Lung microvascular endothelial cell (primary cell): ENCODE measurements around the gene GTPBP4. TPM values are rescaled to one million over a fixed set of nuclear protein-coding genes. Genes with fewer than 3 reads are reported as not detected.
A peak's percentile ranks its signal among the peaks of the same experiment; 100 is the strongest.

Experiments
- DNase-seq, 2 donors: peaks; one replicate each; pipeline versions ENCODE4 v3.0.0 to v3.0.0-alpha.2; 2010; ENCODE audit warnings: low read depth in 2 of 2
- total RNA-seq: library from RNA; depleted of rRNA; stranded (reverse); fragments of >200 nt; gene quantifications from 2 replicates; pipeline ENCODE4 v1.2.1, GENCODE V29; 2014

GTPBP4 gene
- total RNA-seq, 1 donor from 2014 or later = 23.4 TPM

- DNase-seq = no peak
These were observed 21.6 kb upstream of the GTPBP4 start for GRCh38 chr10:966466-967235.

DNA sequence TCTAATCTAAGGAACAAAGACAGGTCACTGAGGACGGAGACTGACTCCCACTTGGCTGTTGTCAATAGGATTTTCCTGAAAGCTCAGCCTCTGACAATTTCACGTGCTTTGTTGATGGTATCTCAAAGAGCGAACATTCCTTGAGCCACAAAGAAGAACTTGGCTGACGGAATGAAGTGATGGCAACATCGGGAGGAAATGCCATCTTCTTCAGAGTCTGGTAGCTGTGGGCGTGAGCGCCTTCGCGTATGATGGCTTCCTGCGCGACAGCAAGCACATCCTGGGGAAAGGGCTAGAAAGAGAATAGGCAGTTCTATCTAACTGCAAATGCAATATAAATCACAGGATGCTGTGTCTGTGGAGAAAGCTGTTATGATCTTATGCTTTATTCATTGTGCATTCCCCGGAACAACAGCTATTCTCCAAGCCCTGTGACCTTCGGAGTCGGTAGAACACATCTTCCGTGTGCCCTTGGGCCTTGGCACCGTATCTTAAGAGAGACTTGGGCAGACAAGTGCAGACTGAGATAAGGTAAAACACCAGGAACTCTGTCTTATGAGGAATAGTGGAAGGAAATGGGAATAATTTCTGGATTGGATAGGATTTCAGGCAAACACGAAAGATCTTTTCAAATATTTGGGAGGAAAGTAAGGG is 19.6 kb upstream of the GTPBP4 start:
- peak in 1 of 2 donors; percentile 58 for DNase-seq

DNA sequence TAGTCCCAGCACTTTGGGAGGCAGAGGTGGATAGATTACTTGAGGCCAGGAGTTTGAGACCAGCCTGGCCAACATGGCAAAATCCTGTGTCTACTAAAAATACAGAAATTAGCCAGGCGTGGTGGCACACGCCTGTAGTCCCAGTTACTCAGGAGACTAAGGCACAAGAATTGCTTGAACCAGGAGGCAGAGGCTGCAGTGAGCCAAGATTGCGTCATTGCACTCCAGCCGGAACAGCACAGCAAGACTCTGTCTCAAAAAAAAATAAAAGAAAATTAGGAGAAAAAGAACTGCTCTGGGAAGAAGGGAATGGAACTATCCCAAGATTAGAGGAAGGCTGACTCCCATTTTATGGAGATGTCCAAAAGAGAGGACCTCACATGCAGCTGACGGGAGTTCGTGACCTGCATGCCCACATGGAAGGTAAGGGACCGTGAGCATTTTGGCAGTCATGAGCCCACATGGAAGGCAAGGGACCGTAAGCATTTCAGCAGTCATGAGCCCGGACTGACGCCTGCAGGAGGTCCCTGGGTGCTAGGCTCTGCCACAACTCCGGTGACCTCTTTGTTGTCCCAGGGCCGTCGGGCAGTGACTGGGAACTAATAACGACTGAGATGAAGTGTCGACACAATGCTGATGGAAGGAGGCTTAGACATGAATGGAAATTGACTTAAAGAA is 18.6 kb upstream of the GTPBP4 start:
- DNase-seq = no peak

GRCh38 chr10:970311-971149 is 17.7 kb upstream of the GTPBP4 start:
- DNase-seq = no peak

DNA sequence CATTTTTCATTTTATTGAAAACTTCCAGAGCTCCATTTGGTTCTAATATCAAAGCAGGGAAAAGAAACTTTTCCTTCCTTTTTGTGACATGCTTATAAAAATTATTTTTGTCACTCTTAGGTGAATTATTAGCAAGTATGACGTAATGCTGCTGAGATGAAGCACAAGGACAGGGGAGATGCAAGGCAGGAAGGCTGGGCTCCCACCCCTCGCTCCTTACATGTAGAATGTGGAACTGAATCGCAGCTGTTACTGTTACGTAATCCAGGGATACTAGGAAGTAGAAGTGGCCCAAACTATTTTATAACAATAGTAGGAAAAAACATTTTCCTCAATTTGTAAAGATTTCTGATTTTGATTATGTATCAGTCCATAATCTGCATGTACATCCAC is 17.1 kb upstream of the GTPBP4 start:
- peak; percentile 28 to 29 for DNase-seq

GRCh38 chr10:971613-972012 is 16.6 kb upstream of the GTPBP4 start:
- no peak for DNase-seq

DNA sequence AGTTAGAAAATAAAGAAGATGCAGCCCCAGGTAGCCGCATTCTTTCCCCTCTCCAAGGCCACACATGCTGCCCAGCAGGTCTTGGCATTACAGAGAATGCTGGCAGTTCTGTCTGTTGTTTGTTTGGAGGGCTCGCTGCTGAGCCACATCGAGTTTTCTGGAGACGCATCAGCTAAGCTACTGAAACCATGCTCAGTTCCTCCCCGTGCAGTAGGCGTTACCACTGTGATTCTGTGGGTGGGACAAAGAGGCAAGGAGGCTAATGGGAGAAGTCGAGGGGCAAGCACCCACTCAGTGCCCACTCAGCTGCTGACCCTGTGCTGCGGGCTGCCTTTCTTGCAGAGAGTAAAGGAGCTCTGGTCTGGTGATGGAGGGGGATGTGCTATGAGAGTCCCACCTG is 15.5 kb upstream of the GTPBP4 start:
- no peak for DNase-seq

DNA sequence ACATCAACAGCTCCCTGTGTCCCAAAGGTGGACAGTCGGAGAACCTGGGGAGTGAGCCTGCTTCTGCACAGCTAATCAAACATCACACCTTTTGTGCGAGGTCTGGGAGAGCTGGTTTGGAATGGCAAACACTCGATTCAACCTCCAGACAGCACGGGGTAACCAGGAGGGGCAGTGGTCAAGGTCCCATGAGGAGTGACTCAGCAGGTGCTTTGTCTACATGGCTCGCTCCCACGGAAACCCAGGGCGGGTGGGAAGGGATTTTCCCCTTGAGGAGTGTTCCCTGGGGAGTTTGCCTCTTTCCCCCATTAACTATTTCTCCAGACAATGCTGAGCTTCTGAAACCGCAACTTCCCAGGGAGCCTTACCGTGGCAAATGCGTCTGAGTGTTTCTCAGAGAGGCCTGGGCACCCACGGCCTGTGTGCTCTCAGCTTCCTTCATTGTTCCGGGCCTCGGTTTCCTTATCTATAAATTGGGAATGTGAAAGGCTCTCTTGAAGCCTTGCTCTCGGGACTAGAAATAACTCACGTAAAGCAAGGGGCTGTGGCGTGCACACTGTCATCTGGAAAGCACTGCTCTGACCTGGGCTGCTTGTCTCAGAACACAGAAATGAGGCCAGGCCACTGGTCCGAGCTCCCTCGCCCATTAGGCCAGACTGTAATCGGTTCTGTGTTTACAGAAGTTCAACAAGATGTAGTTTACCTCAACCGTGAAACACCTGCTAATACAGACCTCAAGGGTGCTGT is 14.0 kb upstream of the GTPBP4 start:
- DNase-seq = no peak

- no peak for DNase-seq
These were observed 13.5 kb upstream of the GTPBP4 start for GRCh38 chr10:974785-975074.

GRCh38 chr10:976316-976715 is 11.9 kb upstream of the GTPBP4 start:
- DNase-seq = no peak

DNA sequence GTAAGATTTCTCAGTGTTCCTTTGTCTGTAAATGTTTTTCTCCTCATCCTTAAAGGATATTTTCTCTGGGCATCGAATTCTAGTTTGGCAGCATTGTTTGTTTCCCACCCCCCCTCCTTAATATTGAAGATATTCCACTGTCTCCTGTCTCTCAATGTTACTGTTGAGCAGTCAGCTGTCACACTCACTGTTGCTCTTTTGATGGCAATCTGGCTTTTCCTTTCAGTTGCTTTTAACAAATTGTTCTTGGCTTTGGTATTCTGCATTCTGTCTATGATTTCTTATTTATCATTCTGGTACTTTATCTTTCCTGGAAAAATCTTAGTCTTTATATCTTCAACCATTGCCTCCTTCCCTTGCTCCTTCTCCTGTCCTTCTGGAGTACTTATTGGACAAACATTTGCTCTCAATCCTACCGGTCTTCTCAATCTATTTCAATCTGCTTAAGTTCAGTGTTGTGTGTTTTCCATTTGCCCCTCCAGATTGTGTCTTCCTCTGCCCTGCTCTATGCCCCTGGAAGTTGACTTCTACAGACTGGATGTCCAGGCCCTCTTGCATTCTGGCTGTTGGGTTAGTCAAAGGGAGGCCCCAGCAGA is 9.3 kb upstream of the GTPBP4 start:
- DNase-seq = no peak

GRCh38 chr10:980468-981093 is 7.7 kb upstream of the GTPBP4 start:
- no peak for DNase-seq

DNA sequence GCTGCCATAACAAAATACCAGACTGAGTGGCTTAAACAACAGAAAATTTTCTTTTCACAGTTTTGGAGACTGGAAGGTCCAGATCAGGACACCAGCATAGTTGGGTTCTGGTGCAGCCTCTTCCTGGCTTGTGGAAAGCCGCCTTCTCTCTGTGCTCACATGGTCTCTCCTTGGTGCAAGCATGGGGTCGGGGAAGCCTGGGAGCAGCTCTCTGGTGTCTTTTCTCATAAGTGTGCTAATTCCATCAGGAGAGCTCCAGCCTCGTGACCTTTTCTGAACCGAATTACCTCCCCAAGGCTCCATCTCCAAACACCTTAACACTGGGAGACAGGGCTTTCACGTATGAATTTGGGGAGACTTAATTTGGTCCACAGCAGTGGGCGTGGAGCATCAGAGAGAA is 4.8 kb upstream of the GTPBP4 start:
- DNase-seq = no peak

- no peak for DNase-seq
These were observed 4.1 kb upstream of the GTPBP4 start for GRCh38 chr10:983971-984655.

DNA sequence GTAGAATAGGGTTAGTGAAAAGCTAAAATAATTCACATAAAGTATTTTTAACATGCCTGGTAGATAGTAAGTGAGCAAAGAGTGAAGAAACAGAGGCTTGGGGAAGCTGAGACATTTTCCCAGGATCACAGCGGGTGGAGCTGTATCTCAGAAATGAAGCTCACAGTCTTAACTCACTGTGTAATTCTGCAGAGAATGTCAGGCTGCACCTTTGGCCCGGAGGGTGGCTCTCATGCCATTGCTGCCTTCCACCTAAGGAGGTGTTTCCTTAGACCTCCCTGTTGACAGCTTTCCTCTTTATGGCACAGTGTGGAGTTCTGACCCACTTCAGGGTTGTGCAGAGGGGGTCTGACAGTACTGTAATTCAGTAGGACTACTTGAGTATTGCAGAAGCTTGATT is 2.9 kb upstream of the GTPBP4 start:
- DNase-seq = no peak

GRCh38 chr10:986137-986825 is 2.0 kb upstream of the GTPBP4 start:
- DNase-seq = peak in 1 of 2 donors; percentile 43

DNA sequence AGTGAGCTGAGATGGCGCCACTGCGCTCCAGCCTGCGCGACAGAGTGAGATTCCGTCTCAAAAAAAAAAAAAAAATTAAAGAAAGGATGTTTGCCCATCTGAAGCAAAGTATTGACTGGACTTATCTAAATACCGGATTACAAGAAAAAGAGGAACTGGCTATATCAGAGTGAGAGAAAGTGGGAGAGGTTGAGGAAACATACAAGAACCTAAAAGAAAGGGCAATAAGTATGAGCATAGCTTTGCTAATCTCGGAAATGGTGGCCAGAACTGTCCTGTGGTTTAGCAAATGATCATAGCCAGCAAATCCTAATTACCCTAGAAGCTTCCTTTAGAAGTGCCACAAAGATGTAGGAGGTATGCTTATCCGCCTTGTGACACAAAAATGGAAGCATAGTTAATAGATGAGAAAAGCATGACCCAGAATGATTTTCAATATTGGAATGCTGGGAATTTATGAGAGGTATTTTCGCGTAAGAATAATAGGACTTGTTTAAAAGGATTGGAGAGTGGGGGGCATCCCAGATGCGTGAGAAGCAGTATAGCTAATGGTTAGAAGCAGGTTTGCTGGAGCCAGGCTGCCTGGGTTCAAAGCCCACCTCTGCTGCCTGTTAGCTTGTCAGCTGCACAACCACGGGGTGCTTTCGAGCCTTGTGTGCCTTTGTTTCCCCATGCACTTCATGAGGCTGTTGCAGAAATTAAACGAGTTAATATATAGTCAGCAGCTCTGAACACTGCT is 1.2 kb upstream of the GTPBP4 start:
- DNase-seq = no peak

- DNase-seq = no peak
These were observed 689 bp upstream of the GTPBP4 start for GRCh38 chr10:987620-987869.
